ENCODE data around the gene CCT5.

The CCT5 gene

DNA sequence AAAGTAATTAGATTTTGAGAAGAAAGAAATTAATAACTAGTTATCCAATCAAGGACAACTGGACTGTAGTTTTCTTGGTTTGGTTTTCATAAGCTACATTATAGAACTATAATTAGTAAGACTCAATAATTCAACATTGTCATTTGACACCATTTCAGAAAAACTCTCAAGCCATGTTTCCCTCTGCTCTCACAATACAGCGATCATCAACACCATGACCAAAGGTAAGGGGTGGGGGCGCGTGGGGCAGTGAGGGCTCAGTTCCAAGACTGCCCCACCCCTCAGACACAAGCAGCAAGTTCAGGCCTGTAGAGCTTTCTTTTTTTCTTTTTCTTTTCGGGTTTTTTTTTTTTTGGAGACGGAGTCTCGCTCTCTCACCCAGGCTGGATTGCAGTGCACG, 51.2 kb downstream of the CCT5 start:
- Histone ChIP-seq H3K56ac (ENCODE audit: low read length) (no peak overlapping the region), H3K4ac (ENCODE audit: low read depth, low read length) (no peak overlapping the region), H3K9ac (ENCODE audit: low read length) (no peak overlapping the region), H4K5ac (ENCODE audit: low read length) (no peak overlapping the region), H2BK5ac (ENCODE audit: low read length) (no peak overlapping the region), H3K4me1 (ENCODE audit: control insufficient read depth, low read depth, low read length) (no peaks in the 10 kb centered on the region), H3K27ac (ENCODE audit: low read depth, low read length) (no peak overlapping the region), H3K4me3 (ENCODE audit: low read length) (no peak overlapping the region), H3K79me1 (ENCODE audit: low read length) (no peaks in the 10 kb centered on the region), H3K79me2 (ENCODE audit: control insufficient read depth, insufficient read depth, low read length) (no peaks in the 10 kb centered on the region), H2AK5ac (ENCODE audit: low read length) (no peak overlapping the region), H3K23ac (ENCODE audit: low read length) (no peak overlapping the region), H3K4me2 (ENCODE audit: low read length) (no peak overlapping the region), H3K36me3 (ENCODE audit: control insufficient read depth, insufficient read depth, low read length) (no peaks in the 10 kb centered on the region), H2BK15ac (replicated peaks; ENCODE audit: low read depth) (no peak overlapping the region), H4K8ac (ENCODE audit: low read depth, low read length) (no peak overlapping the region), H3K27me3 (ENCODE audit: insufficient read depth, low read length, poor library complexity) (no peaks in the 10 kb centered on the region), H3K18ac (ENCODE audit: low read length) (no peak overlapping the region), H2BK120ac (ENCODE audit: low read depth, low read length) (no peak overlapping the region)
- DNase-seq: no peak
- WGBS (ENCODE audit: extremely low coverage, insufficient coverage, low lambda C conversion rate): no CpG with 5 or more reads among the region's 7 CpGs

DNA sequence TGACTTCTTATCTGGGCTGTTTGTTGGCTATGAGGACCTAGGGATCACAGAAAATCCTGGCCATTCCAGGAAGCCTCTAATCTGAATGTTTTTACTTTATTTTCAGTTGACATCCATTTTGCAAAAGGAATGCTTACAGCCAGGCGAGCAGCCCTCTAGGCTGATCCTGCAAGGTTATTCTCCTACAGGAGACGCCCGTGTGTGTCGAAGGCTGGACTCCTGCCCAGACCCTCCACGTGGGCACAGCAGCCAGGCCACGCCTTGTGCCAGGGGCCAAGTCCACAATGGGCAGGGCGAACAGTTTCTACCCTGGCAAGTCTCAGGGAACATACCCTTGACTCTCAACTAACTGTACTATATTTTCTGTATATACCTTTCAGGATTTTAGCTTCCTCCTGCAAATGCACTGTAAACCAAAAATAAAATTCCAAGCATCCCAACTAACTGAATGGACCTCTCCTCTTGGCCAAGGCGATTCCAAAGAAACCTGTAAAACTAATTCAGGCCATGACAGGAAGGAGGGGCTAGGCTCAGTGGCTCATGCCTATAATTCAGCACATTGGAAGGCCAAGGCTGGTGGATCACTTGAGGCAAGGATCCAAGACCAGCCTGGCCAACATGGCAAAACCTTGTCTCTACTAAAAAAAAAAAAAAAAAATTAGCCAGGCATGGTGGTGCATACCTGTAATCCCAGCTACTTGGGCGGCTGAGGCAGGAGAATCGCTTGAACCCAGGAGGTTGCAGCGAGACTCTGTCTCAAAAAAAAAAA, 51.9 kb downstream of the CCT5 start:
- no peak overlapping the region for H2BK120ac ChIP-seq (ENCODE audit: low read depth, low read length)
- no peaks in the 10 kb centered on the region for H3K79me2 ChIP-seq (ENCODE audit: control insufficient read depth, insufficient read depth, low read length)
- no peak overlapping the region for H4K8ac ChIP-seq (ENCODE audit: low read depth, low read length)
- no peaks in the 10 kb centered on the region for H3K27me3 ChIP-seq (ENCODE audit: insufficient read depth, low read length, poor library complexity)
- H3K56ac ChIP-seq (ENCODE audit: low read length): no peak overlapping the region
- DNase-seq: no peak
- H3K4me3 ChIP-seq (ENCODE audit: low read length): no peak overlapping the region
- no peaks in the 10 kb centered on the region for H3K79me1 ChIP-seq (ENCODE audit: low read length)
- no peak overlapping the region for H2BK5ac ChIP-seq (ENCODE audit: low read length)
- H4K5ac ChIP-seq (ENCODE audit: low read length): no peak overlapping the region
- H3K27ac ChIP-seq (ENCODE audit: low read depth, low read length): no peak overlapping the region
- peaks cover 2% of the 10 kb centered on the region for H3K4me1 ChIP-seq (ENCODE audit: control insufficient read depth, low read depth, low read length)
- H2AK5ac ChIP-seq (ENCODE audit: low read length): no peak overlapping the region
- H3K23ac ChIP-seq (ENCODE audit: low read length): no peak overlapping the region
- no CpG with 5 or more reads among the region's 11 CpGs for WGBS (ENCODE audit: extremely low coverage, insufficient coverage, low lambda C conversion rate)
- no peak overlapping the region for H3K4ac ChIP-seq (ENCODE audit: low read depth, low read length)
- H3K9ac ChIP-seq (ENCODE audit: low read length): no peak overlapping the region
- H2BK15ac ChIP-seq (replicated peaks; ENCODE audit: low read depth): no peak overlapping the region
- H3K36me3 ChIP-seq (ENCODE audit: control insufficient read depth, insufficient read depth, low read length): no peaks in the 10 kb centered on the region
- H3K18ac ChIP-seq (ENCODE audit: low read length): no peak overlapping the region
- H3K4me2 ChIP-seq (ENCODE audit: low read length): no peak overlapping the region

DNA sequence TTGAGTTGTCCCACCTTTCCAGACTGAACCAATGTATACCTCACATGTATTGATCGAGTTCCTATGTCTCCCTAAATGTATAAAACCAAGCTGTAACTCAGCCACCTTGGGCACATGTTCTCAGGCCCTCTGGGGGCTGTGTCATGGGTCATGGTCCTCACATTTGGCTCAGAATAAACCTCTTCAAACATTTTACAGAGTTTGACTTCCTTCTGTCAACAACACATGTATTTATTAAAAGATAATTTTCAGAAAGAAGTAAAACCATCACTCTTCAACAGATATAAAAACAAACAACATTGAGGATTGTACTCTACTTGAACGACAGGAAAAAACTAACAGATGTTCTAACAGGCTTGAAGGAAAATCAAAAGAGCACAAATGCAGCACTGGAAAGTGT, 53.1 kb downstream of the CCT5 start:
- Histone ChIP-seq H2BK15ac (replicated peaks; ENCODE audit: low read depth) (no peak overlapping the region), H3K27ac (ENCODE audit: low read depth, low read length) (no peak overlapping the region), H3K79me1 (ENCODE audit: low read length) (no peaks in the 10 kb centered on the region), H2BK5ac (ENCODE audit: low read length) (no peak overlapping the region), H2AK5ac (ENCODE audit: low read length) (no peak overlapping the region), H3K4me3 (ENCODE audit: low read length) (no peak overlapping the region), H3K4me1 (ENCODE audit: control insufficient read depth, low read depth, low read length) (peaks cover 2% of the 10 kb centered on the region), H3K56ac (ENCODE audit: low read length) (no peak overlapping the region), H3K27me3 (ENCODE audit: insufficient read depth, low read length, poor library complexity) (no peaks in the 10 kb centered on the region), H3K79me2 (ENCODE audit: control insufficient read depth, insufficient read depth, low read length) (no peaks in the 10 kb centered on the region), H2BK120ac (ENCODE audit: low read depth, low read length) (no peak overlapping the region), H3K4me2 (ENCODE audit: low read length) (no peak overlapping the region), H3K4ac (ENCODE audit: low read depth, low read length) (no peak overlapping the region), H4K8ac (ENCODE audit: low read depth, low read length) (no peak overlapping the region), H3K23ac (ENCODE audit: low read length) (no peak overlapping the region), H3K36me3 (ENCODE audit: control insufficient read depth, insufficient read depth, low read length) (no peaks in the 10 kb centered on the region), H3K9ac (ENCODE audit: low read length) (no peak overlapping the region), H3K18ac (ENCODE audit: low read length) (no peak overlapping the region), H4K5ac (ENCODE audit: low read length) (no peak overlapping the region)
- WGBS (ENCODE audit: extremely low coverage, insufficient coverage, low lambda C conversion rate): no CpG with 5 or more reads among the region's 2 CpGs
- DNase-seq: no peak

DNA sequence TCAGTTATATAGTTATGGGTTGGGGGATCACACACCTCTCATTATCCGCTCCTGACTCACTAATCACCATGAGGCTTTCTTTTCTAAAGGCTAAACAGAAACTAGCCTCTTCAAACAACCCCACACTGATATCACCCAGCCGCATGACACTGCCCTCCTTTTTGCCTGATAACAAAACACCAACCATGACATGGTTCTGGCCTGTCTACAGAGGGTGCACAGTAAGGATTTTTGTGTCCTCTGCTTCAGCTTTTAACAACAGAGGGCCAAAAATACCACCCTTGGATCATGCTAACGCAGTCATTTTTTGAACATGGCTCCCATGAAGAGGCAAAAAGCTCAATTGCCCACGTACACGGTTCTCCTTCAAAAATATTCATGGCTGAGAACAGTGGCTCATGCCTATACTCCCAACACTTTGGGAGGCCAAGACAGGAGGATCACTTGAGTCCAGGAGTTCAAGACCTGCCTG, 53.7 kb downstream of the CCT5 start:
- Histone ChIP-seq H3K23ac (ENCODE audit: low read length) (no peak overlapping the region), H2AK5ac (ENCODE audit: low read length) (no peak overlapping the region), H3K79me1 (ENCODE audit: low read length) (no peaks in the 10 kb centered on the region), H3K18ac (ENCODE audit: low read length) (no peak overlapping the region), H3K4ac (ENCODE audit: low read depth, low read length) (no peak overlapping the region), H3K27me3 (ENCODE audit: insufficient read depth, low read length, poor library complexity) (no peaks in the 10 kb centered on the region), H2BK120ac (ENCODE audit: low read depth, low read length) (no peak overlapping the region), H2BK15ac (replicated peaks; ENCODE audit: low read depth) (no peak overlapping the region), H3K4me1 (ENCODE audit: control insufficient read depth, low read depth, low read length) (peaks cover 2% of the 10 kb centered on the region), H4K5ac (ENCODE audit: low read length) (no peak overlapping the region), H3K9ac (ENCODE audit: low read length) (no peak overlapping the region), H4K8ac (ENCODE audit: low read depth, low read length) (no peak overlapping the region), H3K56ac (ENCODE audit: low read length) (no peak overlapping the region), H3K4me3 (ENCODE audit: low read length) (no peak overlapping the region), H3K79me2 (ENCODE audit: control insufficient read depth, insufficient read depth, low read length) (no peaks in the 10 kb centered on the region), H2BK5ac (ENCODE audit: low read length) (no peak overlapping the region), H3K36me3 (ENCODE audit: control insufficient read depth, insufficient read depth, low read length) (no peaks in the 10 kb centered on the region), H3K4me2 (ENCODE audit: low read length) (no peak overlapping the region), H3K27ac (ENCODE audit: low read depth, low read length) (no peak overlapping the region)
- DNase-seq: no peak
- no CpG with 5 or more reads among the region's 5 CpGs for WGBS (ENCODE audit: extremely low coverage, insufficient coverage, low lambda C conversion rate)

DNA sequence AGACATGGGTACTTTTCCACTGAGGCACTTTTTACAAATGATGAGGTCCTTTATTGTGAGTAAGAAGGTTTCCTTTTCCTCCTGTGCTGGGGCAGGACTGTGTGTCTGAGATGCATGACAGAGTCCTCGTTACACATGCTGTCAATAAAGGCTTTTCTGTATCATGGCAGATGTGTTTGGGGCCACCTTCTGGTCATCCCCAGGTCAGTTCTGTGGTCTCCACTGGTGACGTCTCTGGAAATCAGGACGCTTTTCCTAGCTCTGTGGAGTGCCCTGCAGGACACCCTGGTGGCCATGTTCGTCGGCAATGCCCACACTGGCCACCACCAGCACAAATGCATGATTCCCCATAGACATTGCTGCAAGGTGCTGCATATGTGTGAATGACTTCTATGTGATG, 54.9 kb downstream of the CCT5 start:
- Histone ChIP-seq H2BK15ac (replicated peaks; ENCODE audit: low read depth) (no peak overlapping the region), H3K23ac (ENCODE audit: low read length) (no peak overlapping the region), H3K4me3 (ENCODE audit: low read length) (no peak overlapping the region), H3K4ac (ENCODE audit: low read depth, low read length) (no peak overlapping the region), H3K36me3 (ENCODE audit: control insufficient read depth, insufficient read depth, low read length) (no peaks in the 10 kb centered on the region), H3K4me2 (ENCODE audit: low read length) (no peak overlapping the region), H2BK5ac (ENCODE audit: low read length) (no peak overlapping the region), H3K9ac (ENCODE audit: low read length) (no peak overlapping the region), H3K4me1 (ENCODE audit: control insufficient read depth, low read depth, low read length) (peaks cover 2% of the 10 kb centered on the region), H3K56ac (ENCODE audit: low read length) (no peak overlapping the region), H2AK5ac (ENCODE audit: low read length) (no peak overlapping the region), H2BK120ac (ENCODE audit: low read depth, low read length) (no peak overlapping the region), H3K27me3 (ENCODE audit: insufficient read depth, low read length, poor library complexity) (no peaks in the 10 kb centered on the region), H4K5ac (ENCODE audit: low read length) (no peak overlapping the region), H3K79me2 (ENCODE audit: control insufficient read depth, insufficient read depth, low read length) (no peaks in the 10 kb centered on the region), H3K27ac (ENCODE audit: low read depth, low read length) (no peak overlapping the region), H4K8ac (ENCODE audit: low read depth, low read length) (no peak overlapping the region), H3K18ac (ENCODE audit: low read length) (no peak overlapping the region), H3K79me1 (ENCODE audit: low read length) (no peaks in the 10 kb centered on the region)
- peak; percentile 39 for DNase-seq
- WGBS (ENCODE audit: extremely low coverage, insufficient coverage, low lambda C conversion rate): no CpG with 5 or more reads among the region's 5 CpGs

DNA sequence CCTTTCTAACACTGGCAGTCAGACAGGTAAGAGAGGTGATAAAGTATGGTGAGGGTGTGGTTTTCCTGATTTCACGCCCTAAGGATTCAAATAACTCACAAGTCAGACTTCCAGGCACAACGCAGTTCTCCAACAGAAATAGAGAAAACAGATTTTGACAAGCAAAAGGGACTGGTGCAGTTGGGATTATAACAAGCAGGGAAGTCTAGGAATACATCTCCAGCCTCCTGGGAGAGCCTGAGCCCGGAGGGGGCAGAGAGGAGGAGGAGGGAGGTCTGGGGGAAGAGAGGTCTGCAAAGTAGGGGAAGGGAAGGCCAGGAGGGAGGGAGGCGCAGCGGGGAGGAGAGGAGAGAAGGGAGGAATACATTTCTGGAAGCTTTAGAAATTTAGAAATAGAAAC, 56.0 kb downstream of the CCT5 start:
- no peak overlapping the region for H4K8ac ChIP-seq (ENCODE audit: low read depth, low read length)
- H3K9ac ChIP-seq (ENCODE audit: low read length): no peak overlapping the region
- no peaks in the 10 kb centered on the region for H3K79me2 ChIP-seq (ENCODE audit: control insufficient read depth, insufficient read depth, low read length)
- peak; percentile 23 for DNase-seq
- H3K36me3 ChIP-seq (ENCODE audit: control insufficient read depth, insufficient read depth, low read length): no peaks in the 10 kb centered on the region
- H3K4me1 ChIP-seq (ENCODE audit: control insufficient read depth, low read depth, low read length): peaks cover 2% of the 10 kb centered on the region
- no peak overlapping the region for H2BK15ac ChIP-seq (replicated peaks; ENCODE audit: low read depth)
- no peak overlapping the region for H3K18ac ChIP-seq (ENCODE audit: low read length)
- no peak overlapping the region for H3K27ac ChIP-seq (ENCODE audit: low read depth, low read length)
- H3K4me3 ChIP-seq (ENCODE audit: low read length): no peak overlapping the region
- H2AK5ac ChIP-seq (ENCODE audit: low read length): no peak overlapping the region
- H2BK5ac ChIP-seq (ENCODE audit: low read length): no peak overlapping the region
- no peak overlapping the region for H2BK120ac ChIP-seq (ENCODE audit: low read depth, low read length)
- WGBS (ENCODE audit: extremely low coverage, insufficient coverage, low lambda C conversion rate): no CpG with 5 or more reads among the region's 5 CpGs
- no peak overlapping the region for H3K23ac ChIP-seq (ENCODE audit: low read length)
- no peak overlapping the region for H3K4ac ChIP-seq (ENCODE audit: low read depth, low read length)
- no peaks in the 10 kb centered on the region for H3K27me3 ChIP-seq (ENCODE audit: insufficient read depth, low read length, poor library complexity)
- H3K56ac ChIP-seq (ENCODE audit: low read length): no peak overlapping the region
- no peak overlapping the region for H4K5ac ChIP-seq (ENCODE audit: low read length)
- no peak overlapping the region for H3K4me2 ChIP-seq (ENCODE audit: low read length)
- no peaks in the 10 kb centered on the region for H3K79me1 ChIP-seq (ENCODE audit: low read length)

All from mesendoderm (in vitro differentiated cells).